Fibroblast of lung (primary cell): ENCODE measurements around the gene HIBCH.

Experiments
- CTCF ChIP-seq, 2 donors: IDR thresholded peaks in 1 of 2; conservative IDR thresholded peaks in 1 of 2; 1 replicate in 1 of 2; 2 replicates in 1 of 2; pipeline ENCODE4 v1.5.1; 2011 to 2012; ENCODE audit warnings: low read length in 2 of 2, control low read depth in 1 of 2, inconsistent platforms in 1 of 2, low read depth in 1 of 2, mild to moderate bottlenecking in 1 of 2
- EZH2 ChIP-seq: IDR thresholded peaks from 2 replicates; pipeline ENCODE4 v1.5.1; 2012; ENCODE audit warnings: low read length, control low read depth, mild to moderate bottlenecking; ENCODE audit errors: missing control alignments

GRCh38 chr2:190216829-190217228, 102.8 kb downstream of the HIBCH start:
- TF ChIP-seq CTCF (conservative IDR thresholded peaks at IDR 0.05 in 1 of 2, IDR thresholded peaks at IDR 0.05 in 1 of 2; ENCODE audit: low read depth in 1 of 2, low read length in 2 of 2) (no peak), EZH2 (no peak)
